Measurements from ENCODE around the gene EXOC3L1. TPM values are rescaled to one million over a fixed set of nuclear protein-coding genes. Genes with fewer than 3 reads are reported as not detected.

Gene EXOC3L1
- total and polyA plus RNA-seq, 11 donors: 1.9 to 9.1 (median 3.2) TPM

DNA sequence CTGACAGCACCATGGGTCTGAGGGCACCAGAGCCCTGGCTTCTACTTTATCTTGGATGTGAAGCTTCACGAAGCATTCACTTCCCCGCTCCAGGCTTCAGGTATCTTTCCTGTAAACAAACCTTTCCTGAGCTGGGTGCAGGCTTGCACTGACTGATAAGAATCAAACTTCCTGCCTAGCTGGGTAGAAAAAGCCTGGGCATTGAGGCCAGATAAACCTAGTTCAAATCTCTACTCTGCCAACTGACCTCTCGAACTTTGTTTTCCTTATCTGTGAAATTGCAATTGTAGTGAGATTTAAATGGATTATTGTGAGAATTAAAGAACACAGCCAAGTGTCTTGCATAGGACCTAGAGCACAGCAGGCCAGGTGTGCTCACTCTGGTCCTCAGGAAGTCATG lies 34.1 kb upstream of the EXOC3L1 start:
- no peak for DNase-seq
- TF ChIP-seq, protein P1, sequence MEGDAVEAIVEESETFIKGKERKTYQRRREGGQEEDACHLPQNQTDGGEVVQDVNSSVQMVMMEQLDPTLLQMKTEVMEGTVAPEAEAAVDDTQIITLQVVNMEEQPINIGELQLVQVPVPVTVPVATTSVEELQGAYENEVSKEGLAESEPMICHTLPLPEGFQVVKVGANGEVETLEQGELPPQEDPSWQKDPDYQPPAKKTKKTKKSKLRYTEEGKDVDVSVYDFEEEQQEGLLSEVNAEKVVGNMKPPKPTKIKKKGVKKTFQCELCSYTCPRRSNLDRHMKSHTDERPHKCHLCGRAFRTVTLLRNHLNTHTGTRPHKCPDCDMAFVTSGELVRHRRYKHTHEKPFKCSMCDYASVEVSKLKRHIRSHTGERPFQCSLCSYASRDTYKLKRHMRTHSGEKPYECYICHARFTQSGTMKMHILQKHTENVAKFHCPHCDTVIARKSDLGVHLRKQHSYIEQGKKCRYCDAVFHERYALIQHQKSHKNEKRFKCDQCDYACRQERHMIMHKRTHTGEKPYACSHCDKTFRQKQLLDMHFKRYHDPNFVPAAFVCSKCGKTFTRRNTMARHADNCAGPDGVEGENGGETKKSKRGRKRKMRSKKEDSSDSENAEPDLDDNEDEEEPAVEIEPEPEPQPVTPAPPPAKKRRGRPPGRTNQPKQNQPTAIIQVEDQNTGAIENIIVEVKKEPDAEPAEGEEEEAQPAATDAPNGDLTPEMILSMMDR (IDR thresholded peaks at IDR 0.05): no peak
- no peak for TF ChIP-seq POLR2A (IDR thresholded peaks at IDR 0.05)
- Histone ChIP-seq H3K27me3 (no peaks in the 10 kb centered on the region), H3K36me3 (peaks cover 0 to 23% (median 10%) of the 10 kb centered on the region in 9 donors), H3K9me3 (no peaks in the 10 kb centered on the region), H3K27ac (peak overlapping the region in 1 of 12 donors; percentile 49), H3K4me3 (no peak overlapping the region), H3K4me1 (peaks cover 2 to 32% (median 17%) of the 10 kb centered on the region in 12 donors)
- WGBS, 4 donors: 49 to 67% (median 62%) methylated on average over 3 of the region's 3 CpGs
- intact Hi-C loops (cut with DNase I): no loop called here
- no peak for ATAC-seq

DNA sequence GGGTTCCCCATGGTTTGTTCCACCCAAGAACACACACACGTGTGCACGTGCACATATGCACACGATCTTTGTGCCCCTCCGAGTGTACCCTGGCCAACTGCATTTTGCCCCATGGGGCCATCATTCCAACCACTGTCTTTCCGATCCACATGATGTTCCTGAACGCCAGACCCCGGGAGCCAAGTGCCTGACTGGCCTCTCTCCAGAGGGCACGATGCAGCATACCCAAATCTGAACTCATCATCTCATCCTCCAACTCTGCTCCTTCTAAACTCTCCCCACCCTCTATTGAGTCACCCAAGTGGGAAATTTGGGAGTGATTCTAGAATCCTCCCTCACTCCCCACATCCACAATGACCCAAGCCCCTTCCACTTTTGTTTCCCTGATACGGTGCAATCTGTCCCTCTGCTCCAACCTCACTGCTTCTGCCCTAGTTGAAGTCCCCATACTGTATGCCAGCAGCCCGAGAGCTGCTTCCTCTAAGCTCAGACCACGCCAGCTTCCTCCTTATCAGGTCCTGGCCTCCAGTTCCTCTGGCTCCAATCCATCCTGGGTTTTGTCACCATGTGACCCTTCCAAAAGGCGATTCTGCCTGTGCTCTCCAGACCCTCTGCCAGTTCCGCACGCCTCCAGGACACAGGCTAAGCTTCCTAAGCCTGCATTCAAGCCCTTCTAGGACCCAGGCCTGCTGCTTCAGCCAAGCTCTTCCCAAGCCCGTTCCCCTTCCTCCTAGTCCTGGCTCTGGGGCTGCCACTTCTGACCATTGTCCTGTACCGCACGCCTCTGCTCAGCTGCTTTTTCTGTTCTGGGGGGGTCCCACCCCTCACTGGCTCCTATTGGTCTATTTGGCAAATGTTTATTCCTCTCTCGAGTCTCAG lies 26.9 kb upstream of the EXOC3L1 start:
- ATAC-seq (peak; percentile 82 to 93 (median 90)), DNase-seq (peak in 4 of 5 donors; percentile 77 to 84 (median 80))
- Histone ChIP-seq H3K4me3 (peak overlapping the region in 1 of 12 donors; percentile 0), H3K9me3 (no peaks in the 10 kb centered on the region), H3K4me1 (peaks cover 8 to 47% (median 31%) of the 10 kb centered on the region in 12 donors), H3K27me3 (no peaks in the 10 kb centered on the region), H3K27ac (peak overlapping the region; percentile 21 to 85 (median 70)), H3K36me3 (peaks cover 0 to 5% (median 0%) of the 10 kb centered on the region in 9 donors)
- TF ChIP-seq POLR2A (IDR thresholded peaks at IDR 0.05): peak in 1 of 2 donors; percentile 16
- TF ChIP-seq, protein P1 (IDR thresholded peaks at IDR 0.05): no peak
- 33 to 38% (median 35%) methylated on average over 18 of the region's 18 CpGs for WGBS, 4 donors
- intact Hi-C loops (cut with DNase I): no loop called here

DNA sequence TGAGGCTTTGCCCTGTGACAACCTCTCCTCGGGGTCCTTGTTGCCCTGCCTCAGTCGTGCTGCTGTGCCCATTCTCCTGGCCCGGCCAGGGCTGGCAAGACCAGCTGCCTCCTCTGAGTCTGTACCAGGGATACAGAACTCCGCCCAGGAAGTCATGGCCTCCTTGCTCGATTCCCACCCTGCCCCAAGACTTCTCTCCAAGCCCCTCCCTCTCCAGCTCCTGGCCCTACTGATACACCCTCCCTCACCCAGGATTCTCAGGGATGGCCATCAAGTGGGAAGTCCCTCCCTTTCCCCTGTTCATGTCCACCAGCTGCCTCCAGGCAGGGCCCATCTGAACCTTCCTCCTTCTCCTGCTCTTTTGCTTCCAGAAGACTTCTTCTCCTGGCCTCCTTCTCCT lies 25.8 kb upstream of the EXOC3L1 start:
- ATAC-seq (peak in 1 of 4 donors; percentile 7), DNase-seq (no peak)
- Histone ChIP-seq H3K27me3 (no peaks in the 10 kb centered on the region), H3K9me3 (no peaks in the 10 kb centered on the region), H3K4me1 (peaks cover 8 to 47% (median 31%) of the 10 kb centered on the region in 12 donors), H3K27ac (no peak overlapping the region), H3K4me3 (no peak overlapping the region), H3K36me3 (peaks cover 0 to 5% (median 0%) of the 10 kb centered on the region in 9 donors)
- WGBS, 4 donors: 71 to 84% (median 74%) methylated on average over 5 of the region's 5 CpGs
- intact Hi-C loops (cut with DNase I): no loop called here
- no peak for TF ChIP-seq POLR2A (IDR thresholded peaks at IDR 0.05)
- TF ChIP-seq, protein P1 (IDR thresholded peaks at IDR 0.05): no peak

DNA sequence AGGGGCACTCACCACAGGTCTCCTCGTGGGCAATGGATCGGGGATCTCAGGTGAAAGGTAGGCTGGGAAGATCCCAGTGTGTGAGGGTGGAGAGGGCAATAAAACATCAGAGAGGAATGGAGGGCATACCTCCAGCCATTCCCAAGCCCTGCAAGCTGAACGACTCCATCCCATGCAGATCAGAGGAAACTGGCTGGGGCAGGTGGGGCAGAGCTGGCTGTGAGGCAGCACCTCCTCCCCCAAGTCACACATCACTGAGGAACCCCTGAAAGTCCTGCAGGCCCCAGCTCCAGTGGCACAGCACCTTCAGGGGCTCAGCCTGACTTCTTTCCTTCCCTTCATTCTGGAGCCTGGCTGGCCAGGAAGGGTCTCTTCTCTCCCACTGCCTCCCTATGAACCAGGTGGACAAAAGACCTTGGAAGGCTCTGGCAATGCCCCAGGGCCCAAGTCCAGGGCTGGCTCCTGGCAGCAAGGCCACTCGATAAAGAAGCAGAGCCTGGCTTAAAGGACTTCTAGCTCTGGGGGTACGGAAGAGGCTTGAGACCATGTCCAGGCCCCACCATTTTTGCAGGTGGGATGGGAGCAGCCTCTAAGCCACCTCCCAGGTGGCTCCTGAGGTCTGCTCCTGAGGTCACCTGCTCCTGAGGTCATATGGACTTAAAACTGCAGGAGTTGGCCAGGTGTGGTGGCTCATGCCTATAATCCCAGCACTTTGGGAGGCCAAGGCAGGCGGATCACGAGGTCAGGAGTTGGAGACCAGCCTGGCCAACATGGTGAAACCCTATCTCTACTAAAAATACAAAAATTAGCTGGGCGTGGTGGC lies 23.5 kb upstream of the EXOC3L1 start:
- intact Hi-C loops (cut with DNase I): no loop called here
- Histone ChIP-seq H3K9me3 (no peaks in the 10 kb centered on the region), H3K27ac (no peak overlapping the region), H3K36me3 (peaks cover 0 to 4% (median 0%) of the 10 kb centered on the region in 9 donors), H3K4me3 (no peak overlapping the region), H3K27me3 (no peaks in the 10 kb centered on the region), H3K4me1 (peaks cover 8 to 47% (median 30%) of the 10 kb centered on the region in 12 donors)
- no peak for DNase-seq
- no peak for ATAC-seq
- TF ChIP-seq, protein P1 (IDR thresholded peaks at IDR 0.05): no peak
- TF ChIP-seq POLR2A (IDR thresholded peaks at IDR 0.05): no peak
- WGBS, 4 donors: 74 to 80% (median 75%) methylated on average over 6 to 8 of the region's 8 CpGs
